Middle frontal gyrus (tissue), 1 donor: ENCODE results near the gene YTHDC1.
"Not testable (repeated sequence)": the region's sequence is repeated elsewhere in the genome, so short reads cannot be mapped to it uniquely, and the experiment has no call there.

Experiments used
- DNase-seq: peaks from one replicate; pipeline ENCODE4 v3.0.0-alpha.2; 2015; ENCODE audit warnings: low spot score; ENCODE audit errors: extremely low spot score

Gene YTHDC1

GRCh38 chr4:68349649-68350360 lies at the start of gene YTHDC1:
Gene YTHDC1, minus strand, starts transcription at chr4:68350090. Its CDS starts 337 bp downstream, at chr4:68349753.
- DNase-seq, result peak; percentile 94

DNA sequence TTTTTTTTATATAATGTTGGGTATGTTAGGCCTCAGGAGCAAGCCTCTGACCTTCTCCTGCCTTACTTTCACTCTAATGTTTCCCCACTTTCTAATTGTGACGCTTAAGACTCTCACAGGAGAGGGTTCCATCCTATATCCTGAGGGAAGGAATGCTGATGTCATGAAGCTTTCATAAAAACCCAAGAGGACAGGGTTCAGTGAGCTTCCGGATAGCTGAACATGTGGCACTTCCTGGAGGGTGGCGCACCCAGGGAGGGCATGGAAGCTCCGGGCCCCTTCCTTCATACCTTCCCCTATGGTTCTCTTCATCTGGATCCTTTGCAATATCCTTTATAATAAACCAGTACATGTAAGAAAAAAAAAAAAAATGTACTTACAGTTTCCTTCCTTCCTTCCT lies 49.4 kb upstream of the YTHDC1 start:
- DNase-seq, result no peak

GRCh38 chr4:68396756-68397155 lies 46.9 kb upstream of the YTHDC1 start:
- DNase-seq, result no peak

DNA sequence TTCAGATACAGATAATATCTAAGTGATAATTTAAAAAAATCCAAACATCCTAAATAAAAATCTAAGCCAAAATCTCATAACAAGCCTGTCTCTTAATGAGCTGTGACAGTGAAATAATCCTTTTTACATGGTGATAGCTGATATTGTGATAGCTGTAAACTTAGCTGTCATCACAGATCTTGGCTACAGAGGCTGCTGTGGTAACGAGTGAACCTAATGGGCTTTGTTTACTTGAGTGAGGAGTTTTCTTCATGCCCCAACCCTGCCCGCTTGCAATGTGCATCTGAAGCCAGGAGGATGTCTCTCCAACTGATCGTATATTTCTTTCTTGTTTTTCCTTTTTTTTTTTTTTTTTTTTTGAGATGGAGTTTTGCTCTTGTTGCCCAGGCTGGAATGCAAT lies 41.5 kb upstream of the YTHDC1 start:
- no peak for DNase-seq

DNA sequence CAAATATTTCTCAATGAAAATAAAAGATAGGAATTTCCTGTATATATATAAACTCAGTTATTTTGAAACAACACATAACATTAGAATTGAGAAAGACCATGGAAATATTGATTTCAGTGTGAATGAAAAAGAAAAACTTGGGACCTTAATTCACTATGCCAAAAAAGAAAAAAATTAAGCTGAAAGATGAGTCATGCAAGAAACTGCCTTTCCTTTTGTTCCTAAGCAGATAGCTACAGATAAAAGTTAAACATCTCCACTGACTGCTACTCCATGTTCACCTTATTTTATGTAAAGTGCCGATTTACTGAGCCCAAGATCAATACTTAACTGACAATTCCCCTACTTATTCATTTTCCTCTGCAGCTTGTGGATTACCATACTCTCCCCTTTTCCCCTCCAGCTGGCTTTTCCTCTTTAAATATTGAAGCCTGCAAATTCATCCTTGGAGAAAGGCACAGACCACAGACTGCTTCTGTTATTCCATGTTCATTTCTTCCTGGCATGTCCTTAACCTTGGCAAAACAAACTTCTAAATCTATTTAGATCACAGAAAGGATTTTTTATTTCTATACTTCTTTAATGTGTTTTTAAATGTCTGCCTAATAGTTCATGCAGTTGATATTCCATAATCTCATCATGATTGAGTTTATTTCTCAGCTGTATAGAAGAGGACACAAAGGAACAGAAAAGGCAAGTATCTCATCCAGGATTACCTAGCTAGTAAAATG lies 40.5 kb upstream of the YTHDC1 start:
- DNase-seq, result no peak

DNA sequence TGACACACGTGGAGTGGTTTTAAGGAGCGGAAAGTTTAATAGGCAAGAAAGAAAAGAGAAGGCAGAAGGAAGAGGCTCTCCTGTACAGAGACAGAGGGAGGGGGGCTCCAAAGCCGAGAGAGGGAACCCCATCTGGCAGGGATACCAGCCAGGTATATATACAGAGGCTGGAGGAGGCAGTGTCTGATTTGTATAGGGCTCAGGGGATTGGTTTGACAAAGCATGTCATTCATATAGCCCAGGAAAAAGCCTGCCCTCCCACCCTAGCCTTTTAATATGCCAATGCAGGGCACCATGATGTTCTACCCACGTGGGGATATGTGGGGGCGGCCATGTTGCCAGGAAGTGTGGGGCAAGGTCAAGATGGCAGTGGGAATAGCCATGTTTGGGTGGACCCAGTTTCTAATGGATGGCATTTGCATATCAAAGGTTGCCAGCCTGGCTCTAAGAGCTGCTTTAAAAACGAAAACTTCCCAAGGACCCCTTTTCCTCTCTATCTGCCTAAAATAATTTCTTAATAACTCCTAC lies 39.6 kb upstream of the YTHDC1 start:
- DNase-seq, result not testable (repeated sequence)

- DNase-seq, result no peak
Observed at GRCh38 chr4:68388347-68388865, 38.5 kb upstream of the YTHDC1 start.

DNA sequence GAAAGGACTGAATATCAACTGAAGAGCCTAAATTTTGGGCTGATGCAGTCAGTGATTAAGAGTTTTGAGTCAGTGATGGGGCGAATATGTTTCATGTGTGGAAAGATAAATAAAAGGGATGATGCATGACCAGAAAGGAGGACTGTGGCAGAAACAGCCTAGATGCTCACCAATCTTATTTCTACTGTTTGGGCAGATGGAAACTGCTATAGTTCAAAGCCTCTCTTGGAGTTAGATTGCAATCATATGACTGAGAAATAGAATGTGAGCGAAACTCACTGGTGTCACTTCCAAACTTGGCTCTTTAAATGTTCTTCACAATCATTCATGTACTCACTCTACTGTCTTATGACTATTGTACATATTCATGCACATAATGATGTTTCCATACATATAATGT lies 35.4 kb upstream of the YTHDC1 start:
- DNase-seq, result no peak

DNA sequence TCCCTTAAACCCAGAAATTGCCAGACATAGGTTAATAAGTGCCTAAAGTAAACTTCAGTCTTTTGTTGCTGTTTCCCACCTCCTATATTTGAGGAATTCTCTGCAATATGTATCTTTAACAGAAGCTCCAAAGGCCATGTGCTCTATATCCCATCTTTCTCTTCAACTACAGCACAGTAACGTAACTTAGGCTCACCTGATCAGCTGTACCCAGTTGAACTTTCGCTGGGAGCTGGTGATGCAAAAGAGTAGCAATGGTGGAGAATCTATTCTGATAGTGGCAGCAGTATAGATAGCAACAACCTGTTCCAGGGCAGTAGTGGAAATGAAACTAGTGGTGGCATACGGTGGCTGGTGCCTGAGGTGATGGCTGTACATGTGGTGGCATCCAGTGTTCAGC lies 33.2 kb upstream of the YTHDC1 start:
- no peak for DNase-seq

GRCh38 chr4:68378226-68378625 lies 28.3 kb upstream of the YTHDC1 start:
- no peak for DNase-seq

- no peak for DNase-seq
Observed at GRCh38 chr4:68375667-68376559, 26.0 kb upstream of the YTHDC1 start.

DNA sequence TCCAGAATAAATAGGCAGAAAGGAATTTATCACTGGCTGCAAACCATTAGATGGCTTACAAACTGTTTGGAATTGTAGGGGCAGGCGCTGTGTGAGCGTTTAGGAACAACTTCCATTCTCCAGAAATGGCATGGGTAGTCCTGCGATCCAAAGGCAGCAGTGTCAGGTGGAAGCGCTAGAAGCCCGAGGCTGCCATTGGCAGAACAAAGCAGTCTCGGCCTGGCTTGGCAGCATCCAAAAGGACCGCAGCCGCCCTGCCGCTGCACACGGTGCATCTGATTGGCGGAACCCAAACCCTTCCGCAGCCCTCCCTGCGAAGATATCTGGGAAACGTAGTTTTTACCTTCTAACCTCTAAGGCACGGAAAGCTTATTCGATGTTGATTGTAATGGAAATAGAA lies 23.6 kb upstream of the YTHDC1 start:
- peak; percentile 75 for DNase-seq

DNA sequence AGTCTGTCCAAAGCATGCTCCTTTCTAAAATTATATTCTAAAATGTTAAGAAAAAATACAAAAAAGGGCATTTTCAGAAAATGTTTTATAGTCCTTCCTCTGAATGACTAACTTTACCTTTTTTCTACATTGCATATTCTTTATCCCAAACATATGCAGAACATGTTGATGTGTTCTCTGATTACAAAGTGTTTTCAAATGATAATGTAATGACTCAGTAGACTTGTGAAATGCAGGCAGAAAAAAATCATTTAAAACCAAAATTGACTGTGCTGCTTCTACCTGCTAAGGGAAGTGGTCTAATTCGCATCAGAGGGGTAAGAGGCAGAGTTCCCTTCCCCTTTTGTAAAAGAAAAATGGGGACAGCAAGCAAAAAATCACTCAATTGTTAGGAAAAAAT lies 22.7 kb upstream of the YTHDC1 start:
- DNase-seq, result no peak

- no peak for DNase-seq
Observed at GRCh38 chr4:68369142-68369805, 19.4 kb upstream of the YTHDC1 start.

GRCh38 chr4:68368691-68369131 lies 18.8 kb upstream of the YTHDC1 start:
- no peak for DNase-seq

GRCh38 chr4:68367835-68368234 lies 17.9 kb upstream of the YTHDC1 start:
- no peak for DNase-seq

- no peak for DNase-seq
Observed at GRCh38 chr4:68366600-68366999, 16.7 kb upstream of the YTHDC1 start.

DNA sequence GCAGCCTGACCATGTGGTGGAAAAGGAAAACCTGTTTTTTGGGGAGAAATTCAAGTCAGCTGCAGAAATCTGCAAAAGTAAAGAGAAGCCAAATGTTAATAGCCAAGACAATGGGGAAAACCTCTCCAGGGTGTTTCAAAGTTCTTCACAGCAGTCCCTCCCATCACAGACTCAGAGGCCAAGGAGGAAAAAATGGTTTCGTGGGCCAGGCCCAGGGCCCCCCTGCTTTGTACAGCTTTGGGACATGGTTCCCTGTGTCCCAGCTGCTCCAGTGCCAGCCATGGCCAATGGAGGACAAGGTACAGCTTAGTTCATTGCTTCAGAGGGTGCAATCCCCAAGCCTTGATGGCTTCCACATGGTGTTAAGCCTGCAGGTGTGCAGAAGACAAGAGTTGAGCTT lies 15.2 kb upstream of the YTHDC1 start:
- no peak for DNase-seq

- no peak for DNase-seq
Observed at GRCh38 chr4:68361146-68361589, 11.3 kb upstream of the YTHDC1 start.

GRCh38 chr4:68360231-68360968 lies 10.5 kb upstream of the YTHDC1 start:
- DNase-seq, result no peak
